Kidney epithelial cell (primary cell): ENCODE measurements around the gene RPLP2. TPM values are rescaled to one million over a fixed set of nuclear protein-coding genes. Genes with fewer than 3 reads are reported as not detected.

Experiments used
- DNase-seq: peaks from one replicate; pipeline ENCODE4 v3.0.0-alpha.2; 2010; ENCODE audit warnings: low read depth
- H3K27me3 ChIP-seq: 2 replicates; pipeline ENCODE4 v1.6.0; 2011; ENCODE audit warnings: low read length; ENCODE audit not compliant: control insufficient read depth, insufficient read depth
- H3K36me3 ChIP-seq: 2 replicates; pipeline ENCODE4 v1.5.1; 2011; ENCODE audit warnings: low read length; ENCODE audit not compliant: control insufficient read depth, insufficient read depth
- H3K4me3 ChIP-seq: 2 replicates; pipeline ENCODE4 v1.5.1; 2011; ENCODE audit warnings: low read depth, mild to moderate bottlenecking, control low read depth, low read length
- total RNA-seq: library from RNA; depleted of rRNA; stranded (reverse); fragments of >200 nt; gene quantifications from 2 replicates; pipeline ENCODE4 v1.2.3, GENCODE V29; 2015
- TF ChIP-seq, protein P1 (sequence below): IDR thresholded peaks from 2 replicates; pipeline ENCODE4 v1.5.1; 2011; ENCODE audit warnings: mild to moderate bottlenecking, moderate library complexity, low read length, control low read depth, inconsistent platforms; ENCODE audit not compliant: insufficient read depth, poor library complexity, severe bottlenecking

RPLP2 gene
- total RNA-seq, 1 donor from 2014 or later: 708 TPM

DNA sequence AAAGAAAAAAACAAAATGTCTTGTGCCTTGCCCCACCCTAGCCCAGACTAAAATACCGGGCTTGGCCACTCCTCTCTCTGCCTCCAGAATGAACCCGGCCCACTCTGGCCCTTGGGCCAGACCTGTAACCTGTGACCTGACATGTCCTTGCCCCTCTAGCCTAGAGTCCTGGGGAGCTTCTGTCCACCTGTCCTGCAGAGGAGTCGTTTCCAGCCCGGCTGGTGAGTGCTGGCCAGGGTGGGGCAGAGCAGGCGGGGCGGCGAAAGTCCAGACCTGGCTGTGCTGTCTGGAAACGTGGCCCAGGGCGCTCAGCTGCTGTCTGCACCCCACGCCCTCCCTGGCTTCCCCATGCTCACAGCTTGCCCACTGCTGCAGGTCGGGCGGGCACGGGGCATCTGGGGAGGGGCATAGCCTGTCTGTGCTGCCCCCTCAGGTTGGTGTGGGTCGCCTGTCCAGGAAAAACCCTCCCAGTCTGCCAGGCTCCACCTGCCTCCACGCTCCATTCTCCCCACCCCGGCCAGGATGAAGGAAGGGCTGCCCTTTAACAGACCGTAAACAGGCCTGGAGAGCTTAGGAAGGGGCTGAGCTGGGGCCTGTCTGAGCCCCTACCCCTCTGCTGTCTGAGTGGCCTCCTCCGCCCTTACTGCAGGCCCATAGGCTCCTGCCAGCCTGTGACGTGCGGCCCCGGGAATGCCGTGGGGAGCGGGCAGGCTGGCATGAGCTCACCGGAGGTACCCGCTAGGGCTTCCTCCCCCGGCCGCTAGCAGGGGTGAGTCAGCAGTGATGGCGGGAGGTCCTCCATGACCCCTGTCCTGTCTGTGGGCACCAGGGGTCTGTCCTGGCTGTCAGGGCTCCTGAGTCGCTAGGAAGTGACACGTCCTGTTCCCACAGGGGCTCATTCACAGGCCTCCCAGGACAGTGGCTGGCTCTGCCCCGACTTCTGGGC lies 24.9 kb downstream of the RPLP2 start:
- peaks cover 9% of the 10 kb centered on the region for H3K36me3 ChIP-seq
- TF ChIP-seq, protein P1, sequence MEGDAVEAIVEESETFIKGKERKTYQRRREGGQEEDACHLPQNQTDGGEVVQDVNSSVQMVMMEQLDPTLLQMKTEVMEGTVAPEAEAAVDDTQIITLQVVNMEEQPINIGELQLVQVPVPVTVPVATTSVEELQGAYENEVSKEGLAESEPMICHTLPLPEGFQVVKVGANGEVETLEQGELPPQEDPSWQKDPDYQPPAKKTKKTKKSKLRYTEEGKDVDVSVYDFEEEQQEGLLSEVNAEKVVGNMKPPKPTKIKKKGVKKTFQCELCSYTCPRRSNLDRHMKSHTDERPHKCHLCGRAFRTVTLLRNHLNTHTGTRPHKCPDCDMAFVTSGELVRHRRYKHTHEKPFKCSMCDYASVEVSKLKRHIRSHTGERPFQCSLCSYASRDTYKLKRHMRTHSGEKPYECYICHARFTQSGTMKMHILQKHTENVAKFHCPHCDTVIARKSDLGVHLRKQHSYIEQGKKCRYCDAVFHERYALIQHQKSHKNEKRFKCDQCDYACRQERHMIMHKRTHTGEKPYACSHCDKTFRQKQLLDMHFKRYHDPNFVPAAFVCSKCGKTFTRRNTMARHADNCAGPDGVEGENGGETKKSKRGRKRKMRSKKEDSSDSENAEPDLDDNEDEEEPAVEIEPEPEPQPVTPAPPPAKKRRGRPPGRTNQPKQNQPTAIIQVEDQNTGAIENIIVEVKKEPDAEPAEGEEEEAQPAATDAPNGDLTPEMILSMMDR: no peak
- peak; percentile 92 for DNase-seq

DNA sequence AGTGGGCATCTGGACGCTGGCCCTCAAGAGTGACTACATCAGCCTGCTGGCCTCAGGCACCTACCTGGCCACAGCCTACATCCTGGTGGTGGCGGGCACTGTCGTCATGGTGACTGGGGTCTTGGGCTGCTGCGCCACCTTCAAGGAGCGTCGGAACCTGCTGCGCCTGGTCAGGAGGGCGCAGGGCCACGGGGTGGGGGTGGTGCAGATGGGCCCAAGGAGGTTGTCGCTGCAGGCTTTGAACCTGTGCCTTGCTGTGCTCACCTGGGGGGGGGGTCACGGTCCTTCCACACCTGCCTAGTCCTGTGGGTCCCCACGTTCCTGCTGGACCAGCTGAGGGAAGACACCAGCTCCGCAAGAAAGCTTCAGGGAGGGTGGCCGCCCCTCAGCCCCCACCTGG lies 26.5 kb downstream of the RPLP2 start:
- TF ChIP-seq, protein P1: no peak
- Histone ChIP-seq H3K36me3 (peaks cover 11% of the 10 kb centered on the region), H3K27me3 (no peaks in the 10 kb centered on the region), H3K4me3 (no peak overlapping the region)
- DNase-seq: no peak

More for the DNA sequence above, 24.9 kb downstream of the RPLP2 start:
- H3K4me3 ChIP-seq: peak overlapping the region; percentile 75
- no peaks in the 10 kb centered on the region for H3K27me3 ChIP-seq

DNA sequence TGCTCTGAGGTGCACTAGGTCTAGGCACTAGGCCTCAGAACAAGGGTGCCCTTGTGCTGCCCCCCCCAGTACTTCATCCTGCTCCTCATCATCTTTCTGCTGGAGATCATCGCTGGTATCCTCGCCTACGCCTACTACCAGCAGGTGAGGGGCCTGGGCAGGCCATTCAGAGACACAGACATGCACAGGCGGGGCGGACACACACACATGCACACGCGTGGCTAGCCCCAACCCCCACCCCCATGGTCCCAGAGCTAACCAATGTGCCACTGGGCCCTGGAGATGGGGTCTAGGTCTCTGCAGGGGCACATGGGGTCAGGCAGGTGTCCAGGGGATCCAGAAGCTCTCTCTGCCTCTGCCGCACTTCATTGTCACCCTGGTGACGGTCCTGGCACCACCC lies 26.9 kb downstream of the RPLP2 start:
- TF ChIP-seq, protein P1: no peak
- peaks cover 11% of the 10 kb centered on the region for H3K36me3 ChIP-seq
- no peaks in the 10 kb centered on the region for H3K27me3 ChIP-seq
- no peak for DNase-seq
- H3K4me3 ChIP-seq: no peak overlapping the region

DNA sequence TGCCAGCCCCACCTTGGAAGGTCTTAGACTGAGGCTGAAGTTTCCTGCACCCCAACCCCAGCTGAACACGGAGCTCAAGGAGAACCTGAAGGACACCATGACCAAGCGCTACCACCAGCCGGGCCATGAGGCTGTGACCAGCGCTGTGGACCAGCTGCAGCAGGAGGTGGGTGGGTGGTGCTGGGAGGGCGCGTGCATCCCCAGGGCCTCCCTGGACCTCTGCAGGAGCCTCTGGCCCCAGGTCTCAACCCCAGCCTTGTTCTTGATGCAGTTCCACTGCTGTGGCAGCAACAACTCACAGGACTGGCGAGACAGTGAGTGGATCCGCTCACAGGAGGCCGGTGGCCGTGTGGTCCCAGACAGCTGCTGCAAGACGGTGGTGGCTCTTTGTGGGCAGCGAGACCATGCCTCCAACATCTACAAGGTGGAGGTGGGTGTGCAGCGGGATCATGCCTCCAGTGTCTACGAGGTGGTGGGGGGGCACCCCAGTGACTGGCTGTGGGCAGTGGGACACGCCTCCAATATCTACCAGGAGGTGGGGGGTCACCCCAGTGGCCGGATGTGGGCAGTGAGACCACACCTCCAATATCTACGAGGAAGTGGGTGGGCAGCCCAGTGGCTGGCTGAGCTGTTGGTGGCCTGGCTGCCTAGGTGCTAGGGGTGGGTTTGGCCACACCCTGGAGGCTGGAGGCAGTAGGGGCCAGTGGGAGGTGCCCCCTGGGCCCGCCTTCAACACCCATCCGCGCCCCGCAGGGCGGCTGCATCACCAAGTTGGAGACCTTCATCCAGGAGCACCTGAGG lies 27.6 kb downstream of the RPLP2 start:
- TF ChIP-seq, protein P1: no peak
- DNase-seq: no peak
- peaks cover 11% of the 10 kb centered on the region for H3K36me3 ChIP-seq

DNA sequence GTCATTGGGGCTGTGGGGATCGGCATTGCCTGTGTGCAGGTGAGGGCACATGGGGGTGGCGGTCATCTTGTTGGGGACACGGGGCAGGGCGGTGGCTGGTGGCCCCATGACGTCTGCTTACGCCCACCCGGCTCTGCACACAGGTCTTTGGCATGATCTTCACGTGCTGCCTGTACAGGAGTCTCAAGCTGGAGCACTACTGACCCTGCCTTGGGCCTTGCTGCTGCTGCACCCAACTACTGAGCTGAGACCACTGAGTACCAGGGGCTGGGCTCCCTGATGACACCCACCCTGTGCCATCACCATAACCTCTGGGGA lies 28.2 kb downstream of the RPLP2 start:
- no peak for DNase-seq
- no peak overlapping the region for H3K4me3 ChIP-seq
- H3K27me3 ChIP-seq: no peaks in the 10 kb centered on the region
- peaks cover 11% of the 10 kb centered on the region for H3K36me3 ChIP-seq
- TF ChIP-seq, protein P1: no peak

More for the DNA sequence above, 27.6 kb downstream of the RPLP2 start:
- Histone ChIP-seq H3K4me3 (no peak overlapping the region), H3K27me3 (no peaks in the 10 kb centered on the region)
